HG03280 (cell line): Measurements from ENCODE around the gene NLE1.
A peak's percentile ranks its signal among the peaks of the same experiment; 100 is the strongest.
"Not testable (repeated sequence)": the region's sequence is repeated elsewhere in the genome, so short reads cannot be mapped to it uniquely, and the experiment has no call there.

ENCODE experiments used
- ATAC-seq: cut with Tn5 transposase; IDR thresholded peaks from one replicate; pipeline ENCODE4 v1.9.1; 2021; ENCODE audit warnings: mild to moderate bottlenecking, moderate library complexity; ENCODE audit not compliant: unreplicated experiment

The NLE1 gene

GRCh38 chr17:35129973-35130351, 12.1 kb downstream of the NLE1 start:
- no peak for ATAC-seq

GRCh38 chr17:35129154-35129972, 12.7 kb downstream of the NLE1 start:
- no peak for ATAC-seq

- no peak for ATAC-seq
Observed at GRCh38 chr17:35127751-35128514, 14.2 kb downstream of the NLE1 start.

GRCh38 chr17:35121315-35121714, 20.8 kb downstream of the NLE1 start, which contains the start of gene FNDC8:
Gene FNDC8, plus strand, starts transcription at chr17:35121615. Its CDS starts 79 bp downstream, at chr17:35121694.
- no peak for ATAC-seq

GRCh38 chr17:35119370-35120165, 22.5 kb downstream of the NLE1 start, which contains the start of gene RAD51D:
Gene RAD51D, minus strand, starts transcription at chr17:35119860. Its CDS starts 247 bp downstream, at chr17:35119613.
- peak; percentile 75 for ATAC-seq

GRCh38 chr17:35117984-35118383, 24.1 kb downstream of the NLE1 start:
- ATAC-seq, result no peak

GRCh38 chr17:35116845-35117244, 25.3 kb downstream of the NLE1 start:
- no peak for ATAC-seq

GRCh38 chr17:35110791-35111190, 31.3 kb downstream of the NLE1 start:
- not testable (repeated sequence) for ATAC-seq

- no peak for ATAC-seq
Observed at GRCh38 chr17:35104844-35105450, 37.2 kb downstream of the NLE1 start.

- no peak for ATAC-seq
Observed at GRCh38 chr17:35103271-35103670, 38.8 kb downstream of the NLE1 start.

- ATAC-seq, result no peak
Observed at GRCh38 chr17:35101725-35102124, 40.4 kb downstream of the NLE1 start.

GRCh38 chr17:35101036-35101435, 41.1 kb downstream of the NLE1 start:
- ATAC-seq, result no peak

GRCh38 chr17:35099908-35100307, 42.2 kb downstream of the NLE1 start:
- no peak for ATAC-seq

- no peak for ATAC-seq
Observed at GRCh38 chr17:35097776-35098175, 44.3 kb downstream of the NLE1 start.

- no peak for ATAC-seq
Observed at GRCh38 chr17:35095741-35096140, 46.4 kb downstream of the NLE1 start.

GRCh38 chr17:35094902-35095301, 47.2 kb downstream of the NLE1 start:
- no peak for ATAC-seq

GRCh38 chr17:35090707-35091106, 51.4 kb downstream of the NLE1 start:
- ATAC-seq, result not testable (repeated sequence)

- ATAC-seq, result peak; percentile 3
Observed at GRCh38 chr17:35089586-35090296, 52.4 kb downstream of the NLE1 start.

GRCh38 chr17:35088881-35089585, 53.1 kb downstream of the NLE1 start:
- ATAC-seq, result peak; percentile 75
